Ishikawa (cell line): Measurements from ENCODE around the gene VPS25.

Experiments
- CEBPB ChIP-seq: IDR thresholded peaks from 2 replicates; pipeline ENCODE4 v1.6.1; 2012
- CREB1 ChIP-seq: IDR thresholded peaks from 2 replicates; pipeline ENCODE4 v1.6.1; 2012; ENCODE audit warnings: low read depth
- EGR1 ChIP-seq: IDR thresholded peaks from 2 replicates; pipeline ENCODE4 v1.6.1; 2012
- EP300 ChIP-seq: IDR thresholded peaks from 2 replicates; pipeline ENCODE4 v1.6.1; 2012; ENCODE audit warnings: borderline replicate concordance
- FOXM1 ChIP-seq: IDR thresholded peaks from 2 replicates; pipeline ENCODE4 v1.6.1; 2012; ENCODE audit warnings: low read depth, borderline replicate concordance
- MAX ChIP-seq: IDR thresholded peaks from 2 replicates; pipeline ENCODE4 v1.6.1; 2012
- NFIC ChIP-seq: IDR thresholded peaks from 2 replicates; pipeline ENCODE4 v1.6.1; 2012
- RAD21 ChIP-seq: IDR thresholded peaks from 2 replicates; pipeline ENCODE4 v1.6.1; 2012; ENCODE audit warnings: low read depth
- REST ChIP-seq: IDR thresholded peaks from 2 replicates; pipeline ENCODE4 v1.6.1; 2012; ENCODE audit warnings: low read depth, mild to moderate bottlenecking
- TAF1 ChIP-seq: IDR thresholded peaks from 2 replicates; pipeline ENCODE4 v1.6.1; 2012; ENCODE audit warnings: low read depth, mild to moderate bottlenecking
- TCF12 ChIP-seq: IDR thresholded peaks from 2 replicates; pipeline ENCODE4 v1.6.1; 2012; ENCODE audit warnings: low read depth
- TEAD4 ChIP-seq: IDR thresholded peaks from 2 replicates; pipeline ENCODE4 v1.6.1; 2012
- USF1 ChIP-seq: IDR thresholded peaks from 2 replicates; pipeline ENCODE4 v1.6.1; 2012
- YY1 ChIP-seq: IDR thresholded peaks from 2 replicates; pipeline ENCODE4 v1.6.1; 2012; ENCODE audit warnings: low read depth
- ZBTB7A ChIP-seq: IDR thresholded peaks from 2 replicates; pipeline ENCODE4 v1.6.1; 2012; ENCODE audit warnings: low read depth

The VPS25 gene

GRCh38 chr17:42783062-42783790, 10.0 kb downstream of the VPS25 start:
- TF ChIP-seq CREB1 (no peak), ZBTB7A (no peak), NFIC (no peak), FOXM1 (no peak), TAF1 (no peak), TCF12 (no peak)

- no peak for TF ChIP-seq TAF1
- TF ChIP-seq EGR1 = no peak
- no peak for TF ChIP-seq EP300
- TF ChIP-seq RAD21 = no peak
- no peak for TF ChIP-seq MAX
- no peak for TF ChIP-seq CREB1
- TF ChIP-seq ZBTB7A = no peak
- no peak for TF ChIP-seq TCF12
- no peak for TF ChIP-seq TEAD4
- no peak for TF ChIP-seq NFIC
- TF ChIP-seq REST = no peak
- TF ChIP-seq CEBPB = no peak
- no peak for TF ChIP-seq YY1
- no peak for TF ChIP-seq USF1
- TF ChIP-seq FOXM1 = no peak
Observed at GRCh38 chr17:42783791-42784138, 10.5 kb downstream of the VPS25 start.

GRCh38 chr17:42784409-42784808, 11.2 kb downstream of the VPS25 start:
- TF ChIP-seq RAD21 = no peak
- TF ChIP-seq FOXM1 = no peak
- TF ChIP-seq ZBTB7A = no peak
- TF ChIP-seq EP300 = no peak
- no peak for TF ChIP-seq YY1
- TF ChIP-seq CEBPB = no peak
- no peak for TF ChIP-seq TCF12
- TF ChIP-seq TEAD4 = no peak
- TF ChIP-seq TAF1 = no peak
- no peak for TF ChIP-seq EGR1
- TF ChIP-seq USF1 = no peak
- no peak for TF ChIP-seq MAX
- no peak for TF ChIP-seq NFIC
- no peak for TF ChIP-seq CREB1
- TF ChIP-seq REST = no peak

GRCh38 chr17:42784811-42785592, 11.8 kb downstream of the VPS25 start:
- TF ChIP-seq USF1 (no peak), NFIC (no peak), MAX (no peak), CEBPB (no peak), CREB1 (no peak), ZBTB7A (no peak), TAF1 (no peak), RAD21 (no peak), TEAD4 (no peak), EP300 (no peak), YY1 (no peak), FOXM1 (no peak), TCF12 (no peak), EGR1 (no peak), REST (no peak)
